Fibroblast of skin of left quadriceps (primary cell): ENCODE results near the gene LPCAT2.
"Not testable (repeated sequence)": the region's sequence is repeated elsewhere in the genome, so short reads cannot be mapped to it uniquely, and the experiment has no call there.

ENCODE experiments used
- DNase-seq, 2 experiments: peaks; one replicate each; pipeline ENCODE4 v3.0.0-alpha.2; 2013; ENCODE audit warnings: low read depth in 2 of 2

The LPCAT2 gene

DNA sequence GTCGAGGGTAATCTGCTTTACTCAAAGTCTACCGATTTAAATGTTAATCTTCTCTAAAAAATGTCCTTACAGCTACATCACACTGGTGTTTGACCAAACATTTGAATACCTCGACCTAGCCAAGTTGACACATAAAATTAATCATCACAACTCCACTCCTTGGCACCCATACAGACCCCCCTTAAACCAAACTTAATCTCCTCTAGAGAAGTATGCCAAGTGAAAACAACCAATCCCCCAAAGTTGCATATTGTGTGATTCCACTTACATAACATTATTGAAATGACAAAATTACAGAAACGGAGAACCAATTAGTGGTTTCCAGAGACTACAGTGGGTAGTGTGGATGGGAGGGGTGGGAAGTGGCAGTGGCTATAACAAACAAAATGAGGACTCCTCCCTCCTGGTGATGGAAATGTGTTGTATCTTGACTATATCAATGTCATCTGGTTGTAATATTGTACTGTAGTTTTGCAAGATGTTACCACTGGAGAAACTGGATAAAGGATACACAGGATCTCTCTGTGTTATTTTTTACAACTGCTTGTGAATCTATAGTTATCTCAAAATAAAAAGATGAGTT is 97.0 kb downstream of the LPCAT2 start:
- peak; percentile 10 to 15 for DNase-seq

DNA sequence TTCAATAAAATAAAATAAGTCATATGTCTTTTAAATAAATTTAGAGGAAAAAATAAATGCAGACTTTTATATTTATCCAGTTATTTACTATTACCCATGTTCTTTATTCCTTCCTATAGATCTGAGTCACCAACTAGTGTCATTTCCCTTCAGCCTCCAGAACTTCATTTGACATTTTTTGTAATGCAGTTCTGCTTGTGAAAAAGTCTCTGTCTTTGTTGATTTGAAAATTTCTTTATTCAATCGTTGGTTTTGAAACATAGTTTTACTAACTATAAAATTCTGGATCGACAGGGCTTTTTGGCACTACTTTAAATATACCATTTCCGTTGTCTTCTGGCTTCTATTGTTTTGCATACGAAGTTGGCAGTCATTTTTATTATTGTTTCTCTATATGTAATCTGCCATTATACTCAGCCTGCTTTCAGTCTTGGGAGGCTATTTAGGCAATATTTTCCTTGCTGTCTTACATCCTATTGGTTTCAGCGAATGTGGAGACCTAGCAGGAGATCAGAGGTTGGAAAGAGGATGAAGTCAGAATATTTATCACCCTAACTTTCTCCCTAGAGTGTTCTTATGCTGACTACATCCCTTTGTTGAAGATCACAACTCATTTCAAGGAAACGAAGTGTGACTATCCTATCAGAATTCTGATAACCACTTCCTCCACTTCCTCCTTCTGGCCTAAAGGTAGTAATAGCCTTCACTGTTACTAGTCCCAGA is 104.9 kb downstream of the LPCAT2 start:
- no peak for DNase-seq

DNA sequence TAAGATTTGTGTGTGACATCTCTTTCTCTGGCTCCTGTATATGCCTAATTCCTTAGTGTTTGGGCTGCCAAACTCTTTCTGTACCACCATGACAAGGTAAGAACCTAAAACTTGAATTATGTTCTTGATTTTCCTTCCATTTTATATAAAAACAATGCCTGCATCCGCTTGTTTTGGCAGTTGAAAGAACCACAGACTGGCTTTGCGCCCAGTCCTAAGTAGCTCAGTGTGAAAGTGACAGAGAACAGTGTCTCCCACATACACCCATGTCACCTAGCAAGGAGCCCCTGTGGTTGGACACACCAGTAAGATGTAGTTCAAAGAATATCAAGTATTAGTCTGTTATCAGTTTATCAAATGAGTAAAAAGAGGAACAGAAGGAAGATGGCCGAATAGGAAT is 106.2 kb downstream of the LPCAT2 start:
- DNase-seq: no peak

DNA sequence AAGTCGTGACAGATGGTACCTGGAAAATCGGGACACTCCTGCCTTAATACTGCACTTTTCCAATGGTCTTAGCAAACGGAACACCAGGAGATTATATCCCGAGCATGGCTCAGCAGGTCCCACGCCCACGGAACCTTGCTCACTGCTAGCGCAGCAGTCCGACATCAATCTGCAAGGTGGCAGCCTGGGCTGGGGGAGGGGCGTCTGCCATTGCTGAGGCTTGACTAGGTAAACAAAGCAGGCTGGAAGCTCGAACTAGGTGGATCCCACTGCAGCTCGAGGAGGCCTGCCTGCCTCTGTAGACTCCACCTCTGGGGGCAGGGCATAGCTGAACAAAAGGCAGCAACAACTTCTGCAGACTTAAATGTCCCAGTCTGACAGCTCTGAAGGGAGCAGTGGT is 106.8 kb downstream of the LPCAT2 start:
- not testable (repeated sequence) for DNase-seq

DNA sequence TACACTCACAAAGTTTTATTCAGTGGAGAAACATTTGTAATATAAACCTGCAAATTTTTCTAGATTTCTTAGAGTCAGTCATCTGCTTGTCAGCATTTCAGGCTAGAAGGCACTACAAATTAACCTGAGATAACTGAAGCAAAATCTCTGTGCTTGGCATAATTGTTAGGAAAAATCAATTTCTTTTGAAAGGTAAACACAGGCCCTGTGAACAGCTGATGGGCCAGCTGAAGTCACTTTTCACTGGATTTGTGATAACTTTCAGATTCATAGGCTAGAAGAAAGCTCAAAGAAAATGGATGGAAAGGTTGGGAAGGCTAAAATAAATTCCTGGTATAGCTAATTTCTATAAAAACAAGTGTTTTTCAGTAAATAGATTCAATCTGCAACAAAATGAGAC is 112.9 kb downstream of the LPCAT2 start:
- DNase-seq: no peak

DNA sequence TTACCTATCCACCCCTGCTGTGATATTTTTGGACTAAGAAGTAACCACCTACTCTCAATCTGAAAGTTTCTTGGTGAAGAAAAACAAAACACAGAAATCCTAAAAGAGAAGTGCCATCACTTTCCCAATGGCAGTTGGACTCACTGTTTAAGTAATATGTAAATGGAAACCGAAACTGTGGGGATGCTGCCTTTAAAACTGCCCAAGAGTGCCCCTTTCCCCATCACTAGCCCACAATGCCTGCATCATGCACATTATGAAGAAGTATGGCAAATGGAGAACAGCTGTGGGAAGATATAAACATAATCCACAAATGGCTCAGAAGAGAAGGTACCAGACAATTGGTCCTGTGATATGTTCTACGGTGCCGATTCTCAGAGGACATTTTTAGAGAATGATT is 113.4 kb downstream of the LPCAT2 start:
- DNase-seq: no peak

DNA sequence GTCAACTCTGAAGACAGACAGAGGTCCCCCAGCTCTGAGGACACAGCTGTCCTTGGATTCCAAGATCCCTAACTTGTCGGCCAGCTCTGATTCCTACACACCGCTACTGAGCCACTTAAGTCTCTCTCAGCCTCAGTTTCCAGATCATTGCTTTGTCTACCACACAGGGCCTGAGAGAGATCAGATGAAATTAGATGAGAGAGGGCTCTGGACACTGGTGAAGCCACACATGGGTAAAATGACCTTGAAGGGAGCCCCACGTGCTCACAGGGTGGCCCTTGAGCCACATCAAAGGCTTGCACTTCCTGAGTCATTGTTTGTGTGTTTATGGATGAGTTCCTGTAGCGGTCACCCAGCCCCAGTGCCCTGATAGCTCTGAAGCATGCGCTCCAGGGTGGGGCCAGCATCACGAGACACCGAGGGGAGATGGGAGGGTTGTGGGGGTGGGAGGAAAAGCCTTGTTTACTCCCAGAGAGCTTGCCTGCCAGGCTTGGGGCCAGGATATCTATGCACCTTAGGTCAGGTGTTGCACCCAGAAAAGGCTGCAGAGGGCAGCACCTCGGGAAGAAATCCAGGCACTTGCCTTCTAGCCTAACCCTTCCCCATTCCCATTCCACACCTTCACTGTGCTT is 114.2 kb downstream of the LPCAT2 start:
- no peak for DNase-seq

DNA sequence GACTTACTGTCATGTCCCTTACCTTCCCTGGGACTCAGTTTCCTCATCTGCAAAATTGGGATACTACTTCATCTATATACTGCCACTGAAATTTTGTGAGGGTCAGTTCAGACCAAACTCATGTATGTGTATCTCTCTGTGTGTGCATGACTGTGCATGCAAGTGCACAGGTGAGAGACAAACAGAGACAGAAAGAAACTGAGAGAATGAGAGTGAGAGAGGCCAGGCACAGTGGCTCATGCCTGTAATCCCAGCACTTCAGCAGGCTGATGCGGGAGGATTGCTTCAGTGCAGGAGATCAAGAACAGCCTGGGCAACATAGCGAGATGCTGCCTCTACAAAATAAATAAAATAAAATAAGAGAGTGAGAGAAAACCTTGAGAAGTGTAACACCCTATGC is 114.8 kb downstream of the LPCAT2 start:
- DNase-seq: no peak

DNA sequence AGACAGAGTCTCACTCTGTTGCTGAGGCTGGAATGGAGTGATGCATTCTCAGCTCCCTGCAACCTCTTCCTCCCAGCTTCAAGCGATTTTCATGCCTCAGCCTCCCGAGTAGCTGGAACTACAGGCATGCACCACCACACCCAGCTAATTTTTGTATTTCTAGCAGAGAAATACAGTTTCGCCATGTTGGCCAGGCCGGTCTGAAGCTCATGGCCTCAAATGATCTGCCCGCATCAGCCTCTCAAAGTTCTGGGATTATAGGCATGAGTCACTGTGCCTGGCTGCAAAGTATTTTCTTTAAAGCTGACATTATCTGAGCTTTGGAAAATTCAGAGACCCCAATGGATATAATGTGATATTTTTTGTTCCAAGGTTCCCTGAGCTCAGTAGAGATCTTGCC is 115.8 kb downstream of the LPCAT2 start:
- no peak for DNase-seq

DNA sequence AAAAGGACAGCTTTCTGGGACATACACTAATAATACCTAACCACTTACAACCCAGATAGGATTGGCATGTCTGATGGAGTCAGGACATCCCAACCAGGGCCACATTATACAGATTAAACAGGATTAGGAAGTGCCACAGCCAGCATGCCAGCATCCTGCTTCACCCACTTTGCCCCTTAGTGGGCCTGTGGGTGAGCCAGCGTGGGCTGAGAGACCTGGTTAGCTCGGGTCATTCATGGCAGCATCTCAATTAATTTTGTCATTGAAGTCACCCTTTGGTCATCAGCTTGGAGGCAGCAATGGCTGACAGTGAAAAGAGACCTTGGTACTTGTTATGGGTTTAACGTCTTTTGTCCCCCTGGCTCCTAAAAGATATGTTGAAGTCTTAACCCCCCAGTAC is 117.0 kb downstream of the LPCAT2 start:
- DNase-seq: no peak

DNA sequence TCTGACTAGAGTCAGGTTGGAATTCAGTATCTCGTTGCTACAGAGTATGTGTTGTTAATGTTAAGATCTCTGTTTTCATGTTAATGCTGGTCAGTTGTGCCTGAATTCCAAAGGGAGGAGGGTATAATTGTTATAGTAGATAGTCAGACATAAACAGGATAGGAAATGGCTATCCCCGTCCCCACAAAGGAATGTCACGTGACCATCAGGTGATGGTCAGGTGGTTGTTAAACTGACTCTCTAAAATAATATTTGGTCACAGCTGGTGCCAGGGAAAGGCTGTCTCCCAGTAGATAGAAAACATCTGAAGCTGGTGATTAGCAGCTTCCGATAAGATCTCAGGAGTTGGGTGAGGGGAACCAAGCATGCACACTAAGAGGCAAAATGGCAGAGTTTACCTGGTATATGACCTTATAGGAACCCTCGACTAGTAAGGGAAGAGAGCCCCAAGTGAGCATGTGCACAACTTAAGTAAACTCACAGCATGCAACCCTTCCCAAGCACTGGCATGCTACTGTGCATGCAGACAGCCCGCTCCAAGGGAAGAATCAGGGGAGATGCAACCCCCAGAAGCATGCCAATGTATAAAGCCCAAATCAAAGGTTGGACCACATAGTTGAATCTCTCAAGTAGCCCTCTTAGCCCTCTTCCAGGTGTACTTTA is 119.6 kb downstream of the LPCAT2 start:
- DNase-seq: no peak

DNA sequence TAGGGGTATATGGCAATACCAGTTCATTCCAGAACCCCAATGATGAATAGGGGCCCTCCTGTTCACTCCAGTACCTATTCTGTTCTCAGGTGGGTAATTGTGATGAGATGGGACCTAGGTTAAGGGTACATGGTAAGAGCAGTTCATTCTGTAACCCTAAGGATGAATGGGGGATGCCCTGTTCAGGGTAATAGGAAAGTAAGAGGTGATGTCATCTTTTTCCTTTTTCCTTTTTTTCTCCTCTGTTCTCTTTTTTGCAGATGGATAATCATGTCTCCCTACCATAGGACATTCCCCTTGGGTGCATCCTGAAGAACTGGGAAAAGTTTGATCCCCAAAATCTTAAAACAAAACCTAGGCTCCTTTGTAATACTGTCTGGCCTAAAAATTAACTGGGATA is 121.9 kb downstream of the LPCAT2 start:
- DNase-seq: no peak

DNA sequence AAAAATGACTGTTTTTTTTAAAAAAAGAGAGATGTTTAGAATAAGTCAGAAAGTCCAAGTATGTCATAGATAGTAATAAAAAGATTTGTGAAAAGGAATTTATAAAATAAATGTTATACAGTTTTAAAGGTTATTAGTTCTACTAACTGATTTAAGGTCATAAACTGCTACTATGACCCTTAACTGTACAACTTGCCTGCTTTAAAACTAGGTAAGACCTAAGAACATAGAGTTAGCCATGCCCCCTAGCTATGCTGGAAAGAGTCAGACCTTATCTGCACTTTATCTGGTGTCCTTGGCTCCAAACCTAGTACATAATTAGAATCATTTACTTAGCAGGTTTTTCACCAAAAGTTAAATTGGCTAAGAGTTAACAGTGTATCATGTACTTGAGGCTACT is 123.4 kb downstream of the LPCAT2 start:
- DNase-seq: no peak

DNA sequence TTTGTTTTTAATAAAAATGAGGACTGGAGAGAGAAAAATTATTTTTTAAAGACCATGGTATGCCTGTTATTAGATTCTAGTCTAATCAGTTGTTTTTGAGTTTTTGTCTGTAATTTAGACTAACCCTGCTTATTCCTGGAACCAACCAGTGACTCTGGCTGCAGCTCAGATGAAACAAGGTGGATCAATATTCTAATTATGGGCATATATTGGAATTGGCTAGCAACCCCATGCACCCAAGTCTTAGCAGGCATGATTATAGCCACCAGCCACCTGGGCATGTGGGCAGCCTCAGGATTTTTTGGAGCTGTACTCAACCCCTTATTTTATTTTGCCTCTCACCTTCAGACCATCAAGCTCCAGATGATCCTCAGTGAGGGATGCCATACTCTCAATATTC is 125.3 kb downstream of the LPCAT2 start:
- no peak for DNase-seq
